Stimulated activated CD8-positive, alpha-beta memory T cell treated with anti-CD3 and anti-CD28 coated beads, Interleukin-4, amount 100 ng/mL, for 4 hours (primary cell): ENCODE results near the gene COPE.
A peak's percentile ranks its signal among the peaks of the same experiment; 100 is the strongest.
"Not testable (repeated sequence)": the region's sequence is repeated elsewhere in the genome, so short reads cannot be mapped to it uniquely, and the experiment has no call there.

Experiments used
- DNase-seq, 2 donors: peaks; one replicate each; pipeline ENCODE4 v3.0.0-alpha.2; 2020; ENCODE audit warnings: low read depth in 2 of 2, low spot score in 1 of 2

The COPE gene

DNA sequence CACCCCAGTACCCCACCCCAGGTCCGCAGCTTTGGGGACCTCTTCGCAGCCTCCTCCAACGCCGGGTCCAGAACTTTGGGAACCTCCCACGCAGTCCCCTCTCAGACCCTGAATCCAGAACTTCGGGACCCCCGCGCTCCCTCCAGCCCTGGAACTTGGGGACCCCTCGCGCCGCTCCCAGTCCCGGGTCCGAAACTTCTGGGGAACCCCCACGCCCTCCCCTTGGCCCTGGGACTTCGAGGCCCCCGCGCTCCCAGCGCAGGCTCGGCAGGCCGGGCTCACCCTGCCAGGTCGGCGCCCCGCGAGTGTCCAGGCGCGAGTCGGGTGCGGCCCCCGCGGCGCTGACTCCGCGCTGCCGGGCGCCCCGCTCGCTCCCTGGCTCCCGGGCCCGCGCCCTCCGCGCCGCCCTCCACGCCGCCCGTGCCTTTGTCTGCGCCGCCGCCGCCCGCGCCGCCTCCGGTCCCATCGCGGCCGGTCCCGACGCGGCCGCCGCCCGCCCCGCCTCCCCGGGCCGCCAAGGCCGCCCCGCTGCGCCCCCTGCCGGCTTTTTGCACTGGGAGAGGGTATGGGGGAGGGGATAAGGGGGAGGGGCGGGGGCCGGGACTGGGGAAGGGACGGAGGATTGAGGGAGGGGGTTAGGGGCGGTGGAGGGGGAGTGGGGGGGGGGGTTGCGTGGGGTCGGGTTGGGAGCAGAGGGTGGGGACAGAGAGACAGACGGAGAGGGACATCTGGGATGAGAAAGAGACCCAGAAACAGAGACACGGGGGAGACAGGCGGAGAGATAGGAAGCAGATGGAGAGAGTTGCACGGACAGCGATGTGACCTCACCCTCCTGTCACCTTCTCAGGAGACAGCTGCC is 21.8 kb upstream of the COPE start, which contains the start of gene HOMER3:
Gene HOMER3 (minus strand): TSS at position 449 of the 859 bp plus-strand sequence. CDS start 2,235 bp downstream, outside the sequence.
- peak; percentile 40 to 61 for DNase-seq

DNA sequence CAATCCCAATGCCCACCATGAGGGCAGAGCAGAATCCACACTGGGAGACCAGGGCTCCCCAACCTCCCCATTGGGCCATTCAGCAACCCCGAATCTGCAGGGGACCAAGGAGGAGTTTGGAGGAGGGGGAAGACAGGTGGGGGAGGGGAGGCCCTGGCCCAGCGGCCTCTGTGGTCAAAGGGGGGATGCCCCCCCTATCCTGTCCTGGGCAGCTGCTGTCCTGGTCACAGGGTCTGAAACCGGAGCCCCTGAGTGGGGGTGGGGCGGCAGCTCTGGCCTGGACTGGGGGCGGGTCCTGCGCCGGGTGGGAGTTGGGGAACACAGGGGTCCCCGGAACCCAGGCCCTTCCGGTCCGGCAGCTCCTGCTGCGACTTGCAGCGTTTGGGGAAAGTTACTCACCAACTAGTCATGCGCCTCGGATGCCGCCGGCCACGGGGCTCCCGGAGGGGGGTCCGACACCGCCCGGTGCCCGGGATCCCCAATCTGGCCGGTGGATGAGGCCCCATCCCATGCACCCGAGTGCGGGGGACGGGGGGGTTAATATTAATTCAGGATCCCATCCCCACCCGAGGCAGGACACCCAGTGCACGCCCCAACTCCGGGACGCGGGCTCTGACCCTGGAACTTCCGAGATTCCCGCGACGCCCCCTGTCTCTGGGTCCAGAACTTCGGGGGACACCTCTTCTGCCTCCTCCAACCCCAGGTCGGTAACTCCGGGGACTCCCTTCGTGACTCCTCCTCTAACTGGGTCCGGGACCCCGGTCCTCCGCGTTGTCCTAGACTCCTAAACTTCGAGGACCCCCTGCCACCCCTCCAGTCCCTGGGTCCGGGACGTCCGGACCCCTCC is 21.0 kb upstream of the COPE start:
- DNase-seq = no peak

DNA sequence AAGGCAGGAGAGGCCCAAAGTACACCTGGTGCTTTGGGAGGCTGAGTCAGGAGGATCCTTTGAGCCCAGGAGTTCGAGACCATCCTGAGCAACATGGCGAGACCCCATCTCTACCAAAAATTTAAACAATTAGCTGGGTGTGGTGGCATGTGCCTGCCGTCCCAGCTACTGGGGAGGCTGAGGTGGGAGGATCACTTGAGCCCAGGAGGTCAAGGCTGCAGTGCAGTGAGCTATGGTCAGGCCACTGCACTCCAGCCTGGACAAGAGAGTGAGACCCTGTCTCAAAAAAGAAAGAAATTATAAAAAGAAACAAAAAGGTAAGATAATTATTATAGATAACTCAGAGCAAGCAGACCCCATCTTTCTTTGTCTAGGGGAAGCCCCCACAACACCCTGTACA is 20.0 kb upstream of the COPE start:
- no peak for DNase-seq

DNA sequence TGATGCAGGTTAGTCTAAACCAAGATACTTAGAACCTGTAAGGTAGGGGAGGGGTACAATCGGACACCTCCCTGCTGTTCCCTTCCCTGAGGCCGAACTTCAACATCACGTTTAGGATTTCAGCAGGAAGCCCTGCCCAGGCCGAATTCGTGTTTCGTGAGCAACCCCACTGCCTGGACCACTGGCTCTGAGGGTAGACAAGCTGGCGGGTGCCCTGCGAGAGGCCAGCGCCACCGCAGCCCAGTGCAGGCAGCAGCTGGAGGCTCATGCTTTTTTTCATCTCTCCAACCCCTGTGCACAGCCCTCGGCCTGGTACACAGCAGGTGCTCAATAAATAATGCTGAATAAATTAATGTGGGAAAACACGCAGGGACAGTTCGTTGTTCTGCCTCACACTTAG is 14.1 kb upstream of the COPE start:
- no peak for DNase-seq

DNA sequence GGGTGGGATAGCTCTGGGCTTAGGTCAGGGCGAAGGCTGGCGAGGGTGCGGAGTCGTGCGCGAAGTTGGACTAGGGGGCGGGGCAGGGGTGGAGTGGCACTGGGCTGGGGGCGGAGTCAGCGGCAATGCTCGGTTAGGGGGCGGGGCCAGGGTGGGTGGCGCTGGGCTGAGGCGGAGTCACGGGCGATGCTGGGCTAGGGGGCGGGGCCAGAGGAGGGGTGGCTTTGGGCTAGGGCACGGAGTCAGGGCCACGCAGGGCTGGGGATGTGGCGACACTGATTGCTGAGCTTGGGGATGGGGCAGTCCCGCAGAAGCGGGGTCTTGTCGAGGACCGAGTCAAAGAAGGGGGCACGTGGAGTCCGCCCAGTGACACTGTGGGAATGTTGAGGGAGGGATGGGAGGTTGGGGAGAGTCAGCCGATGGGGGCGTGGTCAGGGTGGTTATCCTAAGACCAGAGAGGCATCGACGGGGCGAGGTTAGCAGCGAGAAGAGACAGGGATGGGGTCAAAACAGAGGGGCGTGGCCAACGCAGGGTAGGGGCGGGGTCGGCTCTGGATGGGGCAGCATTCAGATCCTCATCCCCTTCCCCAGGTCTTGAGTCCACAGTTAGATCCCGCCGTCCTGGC is 13.1 kb upstream of the COPE start:
- DNase-seq = peak; percentile 60 to 64

DNA sequence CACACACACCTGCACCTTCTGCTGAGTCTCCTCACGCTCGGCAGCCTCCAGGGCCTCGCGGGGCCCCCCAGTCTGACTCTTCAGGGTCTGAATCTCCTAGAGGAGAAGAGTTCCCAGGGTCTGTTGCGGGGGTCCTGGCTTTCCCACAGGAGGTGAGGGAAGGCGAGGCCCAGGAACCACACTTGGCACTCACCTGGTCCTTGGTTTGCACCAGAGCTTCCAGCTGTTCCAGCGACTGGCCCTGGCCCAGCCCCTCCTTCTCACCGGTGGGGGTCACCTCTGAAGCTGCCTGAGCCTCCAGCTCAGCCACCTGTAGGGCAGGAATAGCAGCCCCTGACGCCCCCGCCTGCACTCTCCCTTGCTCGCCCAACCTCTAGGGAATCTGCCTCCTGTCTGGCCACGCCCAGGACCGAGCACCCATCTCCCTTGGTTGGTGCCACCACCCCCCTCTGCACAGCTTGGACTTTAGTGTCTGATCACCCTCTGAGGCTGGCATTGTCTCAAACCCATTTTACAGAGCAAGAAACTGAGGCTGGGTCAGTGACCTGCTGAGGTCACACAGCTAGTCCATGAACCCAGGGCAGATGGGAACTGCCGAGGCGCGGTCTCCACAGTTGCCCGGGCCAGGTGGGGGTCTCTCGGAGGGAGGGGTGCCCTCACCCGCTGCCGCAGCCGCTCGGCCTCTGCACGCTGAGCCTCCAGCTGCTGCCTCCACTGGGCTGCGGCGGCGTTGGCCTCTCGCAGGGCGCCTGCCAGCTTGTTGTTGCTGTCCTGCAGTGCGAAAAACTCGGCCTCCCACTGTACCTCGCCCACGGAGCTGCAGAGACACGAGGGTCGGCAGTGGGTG is 12.4 kb upstream of the COPE start:
- no peak for DNase-seq

DNA sequence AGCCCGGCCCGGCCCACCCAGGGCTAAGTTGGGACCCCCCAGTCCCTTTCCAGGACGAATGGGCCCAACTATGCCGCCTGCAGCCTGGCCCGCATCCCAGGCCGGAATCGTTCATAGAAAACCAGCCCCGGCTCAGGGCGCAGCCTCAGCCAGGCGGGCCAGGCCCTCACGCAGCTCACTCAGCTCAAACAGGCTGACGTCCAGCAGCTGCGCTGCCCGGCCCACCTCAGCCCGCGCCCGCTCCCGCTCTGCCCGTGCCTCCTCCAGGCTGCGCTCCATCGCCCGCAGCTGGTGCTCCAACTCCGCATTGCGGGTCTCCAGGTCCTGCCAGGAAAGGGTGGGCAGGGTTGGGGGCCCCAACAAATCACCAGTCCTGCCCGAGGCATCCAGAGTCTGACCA is 10.1 kb upstream of the COPE start:
- no peak for DNase-seq

DNA sequence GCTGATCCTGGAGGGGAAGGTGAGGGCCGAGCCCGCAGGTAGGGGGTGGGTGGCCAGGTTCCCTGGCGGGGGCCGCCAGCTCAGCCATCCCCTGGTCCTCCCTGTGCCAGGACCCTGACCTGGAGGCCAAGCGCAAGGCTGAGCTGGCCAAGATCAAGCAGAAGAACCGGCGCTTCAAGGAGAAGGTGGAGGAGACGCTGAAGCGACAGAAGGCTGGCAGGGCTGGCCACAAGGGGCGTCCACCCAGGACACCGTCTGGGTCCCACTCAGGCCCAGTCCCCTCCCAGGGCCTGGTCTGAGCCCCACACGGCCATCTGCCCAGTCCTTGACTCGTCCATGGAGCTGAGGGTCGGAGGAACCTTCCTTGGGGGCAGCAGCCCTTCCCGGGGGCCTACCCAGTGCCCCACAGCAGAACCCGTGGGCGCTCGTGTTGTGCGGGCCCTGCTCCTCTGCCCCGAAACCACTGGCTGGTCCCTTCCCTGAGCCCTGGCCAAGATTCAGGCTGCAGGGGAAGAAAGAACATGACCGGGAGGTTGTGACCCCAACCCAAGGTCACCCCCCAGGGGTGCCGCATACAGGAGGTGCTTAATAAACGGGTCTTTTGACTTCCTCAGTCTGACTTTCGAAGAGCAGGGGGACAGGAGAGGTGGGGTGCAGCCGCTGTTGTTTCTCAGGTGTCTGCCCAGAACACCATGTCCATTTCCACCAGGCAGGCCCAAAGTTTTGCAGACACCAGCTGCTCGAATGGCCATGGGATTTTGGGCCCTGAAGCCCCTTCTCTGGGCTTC is 9.0 kb upstream of the COPE start:
- DNase-seq = no peak

DNA sequence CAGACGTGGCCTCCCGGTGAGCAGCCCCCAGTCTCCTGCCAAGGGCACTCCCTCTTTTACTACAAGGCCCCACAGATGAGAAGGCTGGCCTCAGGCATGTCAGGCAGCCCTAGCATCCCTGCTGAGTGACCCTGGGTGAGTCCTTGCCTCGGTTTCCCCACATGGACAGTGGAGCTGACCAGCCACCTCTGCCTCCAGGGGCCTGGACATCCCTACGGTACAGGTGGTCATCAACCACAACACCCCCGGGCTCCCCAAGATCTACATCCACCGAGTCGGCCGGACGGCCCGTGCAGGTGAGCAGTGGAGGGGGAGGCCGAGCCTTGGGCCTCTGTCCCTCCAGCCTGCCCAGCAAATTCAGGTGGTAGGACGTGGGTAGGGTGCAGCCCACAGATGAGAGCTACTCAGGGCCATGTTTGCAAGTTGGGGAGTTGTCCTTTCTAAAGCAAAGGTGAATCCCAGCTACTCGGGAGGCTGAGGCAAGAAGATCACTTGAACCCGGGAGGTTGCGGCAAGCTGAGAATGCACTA is 5.6 kb upstream of the COPE start:
- DNase-seq = no peak

DNA sequence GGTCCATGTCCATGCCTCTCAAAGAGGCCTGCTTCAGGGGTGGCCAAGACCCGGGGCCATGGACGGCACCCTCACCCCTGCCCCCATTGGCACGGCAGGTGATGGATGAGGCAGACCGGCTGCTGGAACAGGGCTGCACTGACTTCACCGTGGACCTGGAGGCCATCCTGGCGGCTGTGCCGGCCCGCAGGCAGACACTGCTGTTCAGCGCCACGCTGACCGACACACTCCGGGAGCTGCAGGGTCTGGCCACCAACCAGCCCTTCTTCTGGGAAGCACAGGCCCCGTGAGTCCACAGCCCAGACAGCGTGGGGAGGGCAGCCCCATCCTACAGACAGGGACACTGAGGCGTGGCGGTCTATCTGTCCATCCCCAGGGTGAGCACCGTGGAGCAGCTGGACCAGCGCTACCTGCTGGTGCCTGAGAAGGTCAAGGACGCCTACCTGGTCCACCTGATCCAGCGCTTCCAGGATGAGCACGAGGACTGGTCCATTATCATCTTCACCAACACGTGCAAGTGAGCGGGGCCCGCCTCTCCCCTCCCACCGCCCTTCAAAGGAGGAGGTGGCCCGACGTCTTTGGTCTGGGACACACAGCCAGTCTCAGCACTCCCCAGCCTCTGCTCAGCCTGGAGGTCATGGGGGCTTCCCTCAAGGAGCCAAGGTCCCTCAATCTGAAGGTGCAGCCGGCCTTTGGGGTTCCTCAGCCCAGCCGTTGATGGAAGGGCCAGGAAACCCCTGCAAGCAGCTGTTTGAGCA is 3.2 kb upstream of the COPE start:
- no peak for DNase-seq

DNA sequence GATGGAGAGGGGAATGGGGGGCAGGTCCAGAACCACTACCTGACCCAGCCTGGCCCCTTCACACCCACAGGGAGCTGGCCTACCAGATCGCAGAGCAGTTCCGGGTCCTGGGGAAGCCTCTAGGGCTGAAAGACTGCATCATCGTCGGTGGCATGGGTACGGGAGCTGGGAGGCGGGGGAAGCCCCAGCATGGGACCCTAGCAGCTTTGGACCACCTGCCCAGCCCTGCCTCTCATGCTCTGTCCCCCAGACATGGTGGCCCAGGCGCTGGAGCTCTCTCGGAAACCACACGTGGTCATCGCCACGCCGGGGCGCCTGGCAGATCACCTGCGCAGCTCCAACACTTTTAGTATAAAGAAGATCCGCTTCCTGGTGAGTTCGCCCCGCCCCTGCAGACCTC is 2.4 kb upstream of the COPE start:
- DNase-seq = no peak

DNA sequence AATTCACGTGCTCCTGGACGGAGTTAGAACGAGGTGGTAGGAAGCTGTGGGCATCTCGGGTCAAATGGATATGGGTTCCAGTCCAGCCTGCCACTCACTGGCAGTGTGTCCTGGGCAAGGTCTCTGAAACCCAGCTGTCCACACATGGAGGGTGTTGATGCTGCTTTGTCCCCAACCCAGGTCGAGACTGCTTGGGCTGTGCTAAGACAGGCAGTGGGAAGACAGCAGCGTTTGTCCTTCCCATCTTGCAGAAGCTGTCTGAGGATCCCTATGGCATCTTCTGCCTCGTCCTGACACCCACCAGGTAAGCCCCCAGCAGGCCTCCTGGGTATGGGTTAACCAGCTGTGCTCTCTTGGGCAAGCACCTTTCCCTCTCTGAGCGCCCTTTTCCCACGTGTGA is 1.2 kb upstream of the COPE start:
- DNase-seq = no peak

DNA sequence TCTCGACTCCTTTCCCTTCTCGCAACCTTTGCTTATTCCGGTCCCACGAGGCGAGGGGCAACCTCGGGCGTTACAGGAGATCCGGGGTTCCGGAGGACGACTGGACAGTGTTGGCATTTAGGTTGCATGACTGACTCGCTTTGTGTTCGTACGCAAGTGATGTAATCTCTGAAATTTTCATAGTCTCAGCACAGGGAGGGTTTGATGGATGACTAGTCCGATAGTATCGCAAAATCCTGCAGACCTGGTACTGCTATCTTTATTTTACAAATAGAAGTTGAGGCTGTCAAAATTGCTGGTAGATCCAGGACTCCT is 670 bp upstream of the COPE start:
- no peak for DNase-seq

DNA sequence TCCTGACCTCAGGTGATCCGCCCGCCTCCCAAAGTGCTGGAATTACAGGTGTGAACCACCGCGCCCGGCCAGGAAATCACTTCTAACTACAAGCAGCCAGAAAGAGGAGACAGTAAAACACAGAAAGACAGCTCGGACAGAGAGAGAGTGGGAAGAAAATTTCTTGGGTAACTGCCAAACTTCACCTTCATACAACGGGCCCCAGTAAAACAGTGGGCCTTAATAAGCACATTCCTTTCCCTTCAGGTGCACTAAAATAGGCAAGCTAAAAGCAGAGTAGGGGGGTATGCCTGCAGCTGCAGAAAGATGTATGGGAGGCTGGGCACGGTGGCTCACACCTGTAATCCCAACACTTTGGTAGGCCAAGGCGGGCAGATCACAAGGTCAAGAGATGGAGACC is 1.6 kb downstream of the COPE start:
- DNase-seq = not testable (repeated sequence)

DNA sequence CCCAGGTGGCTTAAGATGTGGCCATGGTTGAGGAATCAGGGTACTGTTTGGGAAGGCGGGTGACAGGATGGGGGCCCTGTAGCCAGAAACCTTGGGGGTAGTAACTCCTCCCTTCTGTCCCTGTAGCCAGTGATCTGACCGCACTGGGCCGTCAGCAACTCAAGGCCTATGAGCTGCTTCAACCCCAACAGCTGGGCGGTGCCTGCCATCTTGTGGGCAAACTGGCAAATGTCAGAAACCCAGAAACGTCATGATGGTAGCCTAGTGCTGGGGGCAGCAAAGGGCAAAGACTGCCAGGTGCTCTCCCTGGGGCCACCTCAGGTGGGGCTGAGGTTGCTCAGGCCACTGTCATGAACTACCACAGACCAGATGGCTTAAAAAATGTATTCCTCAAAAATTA is 3.5 kb downstream of the COPE start:
- no peak for DNase-seq

DNA sequence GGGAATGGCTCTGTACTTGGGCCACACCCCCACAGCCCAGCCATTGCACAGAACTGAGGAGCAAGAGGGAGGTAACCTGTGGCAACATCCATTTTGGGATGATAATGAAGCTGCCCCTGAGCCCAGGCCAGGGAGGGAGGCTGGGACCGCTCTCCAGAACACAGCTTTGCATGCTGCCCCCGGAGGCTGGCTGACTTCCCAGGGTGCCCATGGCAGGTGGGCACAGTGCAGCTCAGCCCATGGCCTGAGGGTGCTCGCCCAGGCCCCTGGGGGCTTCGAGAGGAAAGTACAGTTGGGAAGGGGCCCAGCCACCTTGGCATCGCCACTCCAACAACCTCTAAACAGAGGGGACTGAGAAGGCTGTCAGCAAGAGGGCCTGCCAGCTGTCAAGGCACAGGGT is 5.7 kb downstream of the COPE start:
- DNase-seq = no peak

DNA sequence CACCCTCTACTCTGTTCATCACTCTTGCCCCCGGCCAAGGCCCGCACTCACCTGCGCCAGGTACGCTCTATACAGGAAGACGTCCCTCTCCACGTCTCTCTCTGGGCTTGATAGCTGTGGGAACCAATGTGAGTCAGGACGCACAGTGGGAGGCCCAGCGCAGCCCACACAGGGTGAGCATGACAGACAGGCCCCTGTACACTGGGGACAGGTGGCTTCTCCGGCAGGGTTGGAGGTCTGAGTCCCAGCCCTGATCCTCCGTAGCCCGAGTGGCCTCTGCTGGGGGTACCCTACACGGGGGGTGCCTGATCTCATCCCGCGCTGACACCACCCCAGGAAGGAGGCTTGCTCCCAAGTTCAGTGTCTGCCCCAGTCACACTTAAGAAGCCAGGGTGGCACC is 6.3 kb downstream of the COPE start:
- no peak for DNase-seq

DNA sequence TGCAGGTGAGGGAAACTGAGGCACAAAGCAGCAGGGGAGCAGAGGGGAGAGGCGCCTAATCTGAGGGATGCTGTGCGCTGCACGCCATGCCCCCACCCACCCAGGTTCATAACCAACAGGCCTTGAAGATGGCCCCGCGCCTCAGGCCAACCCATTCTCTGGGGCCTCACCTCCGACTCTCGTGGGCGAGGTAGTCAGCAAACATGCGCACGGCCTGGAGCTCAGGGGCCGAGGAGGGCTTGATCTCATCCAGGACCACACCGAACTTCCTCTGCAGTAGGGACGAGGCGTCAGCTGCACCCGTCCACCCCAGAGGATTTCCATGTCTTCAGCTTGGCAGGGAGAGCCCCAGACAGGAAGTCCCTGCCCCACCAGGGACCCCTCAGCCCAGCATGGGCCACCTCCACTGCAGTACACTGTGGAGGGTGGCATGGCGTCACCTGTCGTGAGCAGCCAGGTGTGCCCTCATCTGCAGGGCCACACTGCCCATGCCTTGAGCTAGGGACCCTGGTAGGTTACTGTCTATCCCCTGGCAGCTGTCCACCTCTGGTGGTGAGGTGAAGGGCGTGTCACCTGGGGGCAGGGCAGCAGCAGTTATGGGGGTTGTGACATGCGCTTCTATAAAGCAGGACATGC is 8.3 kb downstream of the COPE start:
- DNase-seq = no peak

DNA sequence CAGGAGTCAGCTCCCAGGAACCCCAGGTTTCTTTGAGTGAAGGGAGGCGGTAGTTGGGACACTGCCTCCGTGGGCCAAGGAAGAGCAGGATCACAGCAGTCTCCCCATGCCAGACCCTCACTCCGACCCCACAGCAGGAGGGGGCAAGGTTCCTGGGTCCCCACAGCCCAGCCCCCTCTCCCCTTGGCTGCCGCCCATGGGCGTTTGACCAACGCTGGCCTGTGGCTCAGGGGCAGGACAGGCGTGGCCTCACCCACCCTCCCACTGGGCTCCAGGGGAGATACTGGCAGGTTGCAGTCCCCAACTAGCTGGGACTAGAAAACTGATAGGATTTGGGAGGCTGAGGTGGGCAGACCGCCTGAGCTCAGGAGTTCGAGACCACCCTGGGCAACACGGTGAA is 9.2 kb downstream of the COPE start:
- no peak for DNase-seq
